Astrocyte of the spinal cord (primary cell): Measurements from ENCODE around the gene SYPL2.
"Not testable (repeated sequence)": the region's sequence is repeated elsewhere in the genome, so short reads cannot be mapped to it uniquely, and the experiment has no call there.

Source experiments
- DNase-seq: peaks from one replicate; pipeline ENCODE4 v3.0.0; 2011; ENCODE audit warnings: low read depth, low spot score
- H3K4me3 ChIP-seq: 2 replicates; pipeline ENCODE4 v1.5.1; 2011; ENCODE audit warnings: low read depth, mild to moderate bottlenecking, low read length, moderate library complexity
- CTCF ChIP-seq: IDR thresholded peaks from 2 replicates; pipeline ENCODE4 v1.5.1; 2012; ENCODE audit warnings: low read depth, mild to moderate bottlenecking, low read length, inconsistent platforms
- in situ Hi-C: cut with HindIII; loops from 2 replicates; pipeline ENCODE4 v1.10.0; 2017; ENCODE audit warnings: low sequenced_read_pairs

SYPL2 gene

GRCh38 chr1:109433322-109433721 lies 33.0 kb upstream of the SYPL2 start:
- DNase-seq: no peak
- no peak overlapping the region for H3K4me3 ChIP-seq
- TF ChIP-seq CTCF: no peak
- in situ Hi-C loops: no loop called here

- in situ Hi-C loops: no loop called here
- no peak overlapping the region for H3K4me3 ChIP-seq
- TF ChIP-seq CTCF: no peak
- DNase-seq: no peak
Observed at GRCh38 chr1:109434484-109434883, 31.9 kb upstream of the SYPL2 start.

- no peak for TF ChIP-seq CTCF
- DNase-seq: peak; percentile 92
- H3K4me3 ChIP-seq: no peak overlapping the region
- in situ Hi-C loops: no loop called here
Observed at GRCh38 chr1:109438798-109439297, 27.5 kb upstream of the SYPL2 start.

GRCh38 chr1:109441069-109441468 lies 25.3 kb upstream of the SYPL2 start:
- peak; percentile 12 for DNase-seq
- H3K4me3 ChIP-seq: no peak overlapping the region
- in situ Hi-C loops: no loop called here
- no peak for TF ChIP-seq CTCF

GRCh38 chr1:109443476-109443875 lies 22.9 kb upstream of the SYPL2 start:
- no peak overlapping the region for H3K4me3 ChIP-seq
- TF ChIP-seq CTCF: no peak
- in situ Hi-C loops: no loop called here
- no peak for DNase-seq

- no peak overlapping the region for H3K4me3 ChIP-seq
- TF ChIP-seq CTCF: no peak
- DNase-seq: no peak
- in situ Hi-C loops: no loop called here
Observed at GRCh38 chr1:109444346-109444745, 22.0 kb upstream of the SYPL2 start.

GRCh38 chr1:109445949-109446695 lies 20.2 kb upstream of the SYPL2 start:
- H3K4me3 ChIP-seq, DNase-seq, in situ Hi-C loops: not testable (repeated sequence)
